Measurements from ENCODE around the gene TOMT. TPM values are rescaled to one million over a fixed set of nuclear protein-coding genes. Genes with fewer than 3 reads are reported as not detected.

Gene TOMT
- total and polyA plus RNA-seq, 9 donors: not detected

GRCh38 chr11:72123117-72123653 lies 17.5 kb downstream of the TOMT start:
- DNase-seq: no peak
- Histone ChIP-seq H3K4me1 (ENCODE audit: insufficient read depth) (no peaks in the 10 kb centered on the region), H3K9me3 (no peaks in the 10 kb centered on the region), H3K4me3 (no peak overlapping the region), H3K36me3 (no peaks in the 10 kb centered on the region), H3K27ac (no peak overlapping the region), H3K27me3 (no peaks in the 10 kb centered on the region)
- WGBS, 3 donors: 45 to 60% (median 48%) methylated on average over 3 of the region's 3 CpGs
- intact Hi-C loops (cut with DNase I): no loop called here
- TF ChIP-seq EP300 (IDR thresholded peaks at IDR 0.05) (no peak), POLR2A (IDR thresholded peaks at IDR 0.05) (no peak), CTCF (IDR thresholded peaks at IDR 0.05) (no peak)

GRCh38 chr11:72124046-72124445 lies 18.3 kb downstream of the TOMT start:
- Histone ChIP-seq H3K27me3 (no peaks in the 10 kb centered on the region), H3K36me3 (no peaks in the 10 kb centered on the region), H3K4me3 (no peak overlapping the region), H3K4me1 (ENCODE audit: insufficient read depth) (no peaks in the 10 kb centered on the region), H3K9me3 (no peaks in the 10 kb centered on the region), H3K27ac (no peak overlapping the region)
- DNase-seq: no peak
- intact Hi-C loops (cut with DNase I): no loop called here
- WGBS, 3 donors: 82 to 92% (median 92%) methylated on average over 6 of the region's 6 CpGs
- TF ChIP-seq EP300 (IDR thresholded peaks at IDR 0.05) (no peak), CTCF (IDR thresholded peaks at IDR 0.05) (no peak)

DNA sequence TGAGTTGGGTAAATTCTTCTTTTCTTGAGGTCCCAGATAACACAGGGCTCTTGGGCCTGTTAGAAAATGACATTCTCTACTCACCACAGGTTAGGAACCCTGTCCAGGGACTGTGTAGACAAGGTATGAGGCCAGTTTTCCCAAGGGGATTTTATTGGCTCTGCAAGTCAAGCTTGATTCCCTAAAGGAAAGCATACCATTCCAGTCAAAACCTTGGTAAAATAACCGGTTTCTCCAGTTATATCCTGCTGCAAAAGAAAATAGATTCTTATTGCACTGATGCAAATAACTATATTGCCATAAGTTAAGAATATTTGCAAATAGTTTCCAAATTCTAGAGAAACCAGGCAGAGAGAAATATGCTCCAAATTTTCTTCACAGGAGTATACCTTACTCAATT lies 20.2 kb downstream of the TOMT start:
- no peaks in the 10 kb centered on the region for H3K4me1 ChIP-seq (ENCODE audit: insufficient read depth)
- H3K27ac ChIP-seq: no peak overlapping the region
- WGBS, 3 donors: 59 to 68% (median 63%) methylated on average over 1 of the region's 1 CpG
- no peaks in the 10 kb centered on the region for H3K27me3 ChIP-seq
- no peak for TF ChIP-seq EP300 (IDR thresholded peaks at IDR 0.05)
- no peak for TF ChIP-seq POLR2A (IDR thresholded peaks at IDR 0.05)
- TF ChIP-seq CTCF (IDR thresholded peaks at IDR 0.05): no peak
- intact Hi-C loops (cut with DNase I): no loop called here
- DNase-seq: no peak
- H3K4me3 ChIP-seq: no peak overlapping the region
- no peaks in the 10 kb centered on the region for H3K9me3 ChIP-seq
- H3K36me3 ChIP-seq: no peaks in the 10 kb centered on the region

- no peak overlapping the region for H3K4me3 ChIP-seq
- intact Hi-C loops (cut with DNase I): no loop called here
- no peaks in the 10 kb centered on the region for H3K4me1 ChIP-seq (ENCODE audit: insufficient read depth)
- TF ChIP-seq CTCF (IDR thresholded peaks at IDR 0.05) (no peak), POLR2A (IDR thresholded peaks at IDR 0.05) (no peak), EP300 (IDR thresholded peaks at IDR 0.05) (no peak)
- H3K27me3 ChIP-seq: no peaks in the 10 kb centered on the region
- H3K9me3 ChIP-seq: no peaks in the 10 kb centered on the region
- no peak for DNase-seq
- H3K27ac ChIP-seq: no peak overlapping the region
- no peaks in the 10 kb centered on the region for H3K36me3 ChIP-seq
- WGBS, 3 donors: 50 to 64% (median 62%) methylated on average over 2 of the region's 2 CpGs
These were observed 22.2 kb downstream of the TOMT start for GRCh38 chr11:72127923-72128322.

Measured in ovary (tissue), 9 donors.